Stimulated activated naive CD8-positive, alpha-beta T cell treated with anti-CD3 and anti-CD28 coated beads, Interleukin-15, Interleukin-2, amounts not matched to agents 100 ng/mL and 50 ng/mL, for 24 hours (primary cell): ENCODE measurements around the gene NOTO.

ENCODE experiments used
- H3K27ac Mint-ChIP-seq: one replicate; pipeline ENCODE4 v1.8.0; 2021; ENCODE audit warnings: mild to moderate bottlenecking, mixed read lengths
- H3K27me3 Mint-ChIP-seq: one replicate; pipeline ENCODE4 v1.8.0; 2021; ENCODE audit warnings: mixed read lengths
- H3K36me3 Mint-ChIP-seq: one replicate; pipeline ENCODE4 v1.8.0; 2021; ENCODE audit warnings: low read depth, mixed read lengths
- H3K4me1 Mint-ChIP-seq: one replicate; pipeline ENCODE4 v1.8.0; 2021; ENCODE audit warnings: low read depth, mixed read lengths
- H3K4me3 Mint-ChIP-seq: one replicate; pipeline ENCODE4 v1.8.0; 2021; ENCODE audit warnings: mild to moderate bottlenecking, mixed read lengths
- H3K9me3 Mint-ChIP-seq: one replicate; pipeline ENCODE4 v1.8.0; 2021; ENCODE audit warnings: mixed read lengths

Gene NOTO

DNA sequence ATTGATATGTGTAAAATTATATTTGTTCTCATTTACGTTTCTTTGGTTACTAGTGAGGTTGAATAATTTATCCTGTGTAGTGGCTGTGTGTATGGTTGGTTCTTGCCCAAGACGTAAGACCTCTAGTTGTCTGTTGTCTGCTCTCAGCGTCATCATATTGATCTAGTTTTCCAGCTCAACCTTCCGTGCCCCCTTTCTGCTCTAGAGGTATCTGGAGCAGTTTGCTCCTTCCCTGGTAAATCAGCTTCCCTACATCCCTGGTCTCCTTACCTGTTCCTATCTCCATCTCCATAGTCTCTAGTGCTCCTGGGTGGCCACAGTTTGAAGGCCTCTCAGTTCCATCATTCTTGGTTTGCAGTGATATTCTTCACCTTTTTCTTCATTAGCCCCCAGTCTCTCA, 12.9 kb downstream of the NOTO start:
- Mint-ChIP-seq H3K36me3 (no peaks in the 10 kb centered on the region), H3K4me1 (peaks cover 37% of the 10 kb centered on the region), H3K27ac (peak overlapping the region; percentile 90)

DNA sequence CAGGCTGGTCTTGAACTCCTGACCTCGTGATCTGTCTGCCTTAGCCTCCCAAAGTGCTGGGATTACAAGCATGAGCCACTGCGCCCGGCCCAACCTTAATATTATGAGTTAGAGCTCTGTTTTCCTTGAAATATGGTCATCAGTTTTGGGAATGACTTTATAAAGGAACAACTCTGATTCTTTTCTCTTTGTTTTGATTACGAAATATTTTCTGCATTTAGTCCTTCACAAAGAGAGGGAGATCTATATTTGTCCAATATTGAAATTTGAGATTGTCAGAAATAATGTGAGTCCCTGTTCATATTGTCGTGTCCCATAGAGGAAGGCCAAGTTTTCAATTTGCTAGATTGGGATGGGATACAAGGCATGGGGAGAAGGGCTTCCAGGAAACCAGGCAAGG, 14.8 kb downstream of the NOTO start:
- no peaks in the 10 kb centered on the region for H3K9me3 Mint-ChIP-seq
- peaks cover 36% of the 10 kb centered on the region for H3K4me1 Mint-ChIP-seq
- no peaks in the 10 kb centered on the region for H3K27me3 Mint-ChIP-seq
- no peak overlapping the region for H3K4me3 Mint-ChIP-seq
- no peak overlapping the region for H3K27ac Mint-ChIP-seq
- peaks cover 7% of the 10 kb centered on the region for H3K36me3 Mint-ChIP-seq

More for the DNA sequence above, 12.9 kb downstream of the NOTO start:
- Mint-ChIP-seq H3K4me3 (peak overlapping the region; percentile 94), H3K9me3 (no peaks in the 10 kb centered on the region), H3K27me3 (no peaks in the 10 kb centered on the region)

DNA sequence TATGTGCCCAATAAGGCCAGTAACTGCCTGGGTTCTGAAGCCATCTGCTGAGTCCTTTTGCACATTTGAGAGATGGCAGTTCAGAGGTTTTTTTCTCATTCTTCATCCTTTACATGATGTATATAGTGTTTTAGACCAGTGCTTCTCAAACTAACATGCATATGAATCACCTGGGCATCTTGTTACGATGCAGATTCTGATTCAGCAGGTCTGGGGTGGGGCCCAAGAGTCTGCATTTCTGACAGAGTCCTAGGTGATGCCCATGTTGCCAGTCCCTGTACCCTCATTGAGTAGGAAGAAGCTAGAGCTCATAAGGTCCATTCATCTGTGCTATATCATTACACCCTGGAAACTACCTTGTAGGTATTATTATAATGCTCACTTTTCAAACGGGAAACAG, 15.5 kb downstream of the NOTO start:
- Mint-ChIP-seq H3K9me3 (no peaks in the 10 kb centered on the region), H3K4me3 (no peak overlapping the region), H3K36me3 (peaks cover 12% of the 10 kb centered on the region), H3K27ac (no peak overlapping the region), H3K4me1 (peaks cover 32% of the 10 kb centered on the region), H3K27me3 (no peaks in the 10 kb centered on the region)

DNA sequence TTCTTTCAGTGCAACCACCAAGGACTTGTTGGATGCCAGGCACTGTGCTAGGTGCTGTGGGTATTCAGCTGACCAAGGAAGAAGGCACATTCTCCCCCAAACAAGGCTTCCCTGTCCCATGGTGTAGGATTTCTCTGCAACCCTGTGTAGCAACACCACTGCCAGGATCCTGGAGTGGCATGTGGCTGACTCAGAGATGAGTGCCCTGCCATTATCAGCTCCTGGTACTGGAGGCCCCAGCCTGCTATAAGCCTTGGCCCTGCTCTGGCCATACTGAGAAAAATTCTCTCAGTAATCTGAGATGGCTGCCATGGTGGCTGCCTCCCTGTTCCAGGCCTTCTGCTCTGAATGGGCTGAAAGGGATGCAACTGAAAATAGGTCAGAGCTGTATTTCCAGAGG, 15.9 kb downstream of the NOTO start:
- Mint-ChIP-seq H3K9me3 (no peaks in the 10 kb centered on the region), H3K27ac (no peak overlapping the region), H3K27me3 (no peaks in the 10 kb centered on the region), H3K4me3 (no peak overlapping the region), H3K36me3 (peaks cover 14% of the 10 kb centered on the region), H3K4me1 (peaks cover 27% of the 10 kb centered on the region)

DNA sequence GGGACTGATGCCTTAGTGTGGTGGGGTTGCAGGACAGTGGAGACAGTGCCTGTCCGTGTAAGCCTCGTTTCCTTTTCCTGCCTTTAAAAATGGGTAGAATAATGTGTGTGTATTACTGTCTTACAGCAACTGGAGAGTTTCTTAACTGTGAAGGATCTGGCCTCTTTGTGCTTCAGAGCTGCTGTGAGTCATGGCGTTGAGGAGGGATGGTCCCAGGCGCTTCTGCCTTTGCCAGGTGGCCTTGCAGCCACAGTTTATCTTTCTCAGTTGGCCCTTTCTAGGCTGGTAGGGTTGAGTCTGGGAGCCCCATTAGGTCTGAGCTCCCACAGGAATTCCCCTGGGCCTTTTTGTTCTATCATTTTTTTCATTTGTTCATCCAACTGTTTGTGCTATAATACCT, 21.4 kb downstream of the NOTO start:
- Mint-ChIP-seq H3K4me1 (no peaks in the 10 kb centered on the region), H3K27ac (no peak overlapping the region), H3K9me3 (no peaks in the 10 kb centered on the region), H3K36me3 (peaks cover 14% of the 10 kb centered on the region), H3K27me3 (no peaks in the 10 kb centered on the region), H3K4me3 (no peak overlapping the region)

DNA sequence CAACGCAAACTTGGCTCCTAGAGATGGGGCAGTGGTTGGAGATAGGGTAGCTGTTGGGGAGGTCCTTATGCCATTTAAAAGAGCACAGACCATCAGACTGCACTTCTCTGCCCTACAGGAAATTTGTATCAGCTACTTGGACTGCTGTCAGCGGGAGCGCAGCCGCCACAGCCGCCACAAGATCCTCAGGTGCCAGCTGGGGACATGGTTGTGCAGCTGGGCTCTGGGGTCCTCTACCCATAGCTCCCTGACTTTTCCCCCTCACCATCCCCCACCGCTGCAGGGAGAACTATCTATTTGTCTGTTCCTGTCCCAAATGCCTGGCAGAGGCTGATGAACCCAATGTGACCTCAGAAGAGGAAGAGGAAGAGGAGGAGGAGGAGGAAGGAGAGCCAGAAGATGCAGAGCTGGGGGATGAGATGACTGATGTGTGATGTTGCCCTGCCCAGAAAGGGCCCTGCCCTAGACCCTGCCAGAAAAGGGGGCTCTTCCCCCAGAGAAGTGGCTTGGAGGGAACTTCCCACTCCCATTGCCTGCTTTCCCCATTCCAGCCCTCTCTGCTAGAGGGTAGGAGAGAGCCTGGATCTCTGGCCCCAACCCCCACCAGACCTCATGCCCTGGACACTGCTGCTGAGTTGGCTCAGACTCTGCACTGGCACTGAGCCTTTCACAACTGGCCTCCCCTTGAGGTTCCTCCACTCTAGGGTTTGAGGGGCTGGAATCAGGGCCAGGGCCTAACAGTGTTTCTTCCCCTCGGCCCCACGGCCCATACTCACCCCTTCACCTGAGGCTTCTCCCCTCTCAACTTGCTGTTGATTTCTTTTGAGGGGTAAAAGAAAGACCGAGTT, 23.4 kb downstream of the NOTO start:
- Mint-ChIP-seq H3K27ac (no peak overlapping the region), H3K4me3 (no peak overlapping the region), H3K27me3 (no peaks in the 10 kb centered on the region), H3K4me1 (no peaks in the 10 kb centered on the region), H3K36me3 (peaks cover 18% of the 10 kb centered on the region), H3K9me3 (no peaks in the 10 kb centered on the region)

DNA sequence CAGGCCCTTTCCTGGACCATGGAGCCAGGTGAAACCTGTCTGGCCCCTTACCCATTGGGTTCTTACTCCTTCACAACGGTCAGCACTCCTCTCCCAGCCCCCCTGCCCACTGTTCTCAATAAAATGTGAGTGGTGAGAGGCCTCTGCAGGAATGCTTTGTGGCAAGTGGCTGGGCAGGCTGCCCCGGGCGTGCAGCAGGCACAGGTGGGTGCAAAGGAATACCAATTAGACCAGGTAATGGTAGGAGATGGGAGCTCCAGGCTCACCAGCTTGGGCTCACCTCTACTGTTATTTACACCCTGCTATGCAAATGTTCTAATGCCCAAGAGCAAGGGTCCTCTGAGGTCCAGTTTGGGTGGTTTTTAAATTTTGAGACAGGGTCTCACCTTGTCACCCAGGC, 24.7 kb downstream of the NOTO start:
- Mint-ChIP-seq H3K4me3 (no peak overlapping the region), H3K27me3 (no peaks in the 10 kb centered on the region), H3K4me1 (no peaks in the 10 kb centered on the region), H3K9me3 (no peaks in the 10 kb centered on the region), H3K27ac (no peak overlapping the region), H3K36me3 (peaks cover 12% of the 10 kb centered on the region)

DNA sequence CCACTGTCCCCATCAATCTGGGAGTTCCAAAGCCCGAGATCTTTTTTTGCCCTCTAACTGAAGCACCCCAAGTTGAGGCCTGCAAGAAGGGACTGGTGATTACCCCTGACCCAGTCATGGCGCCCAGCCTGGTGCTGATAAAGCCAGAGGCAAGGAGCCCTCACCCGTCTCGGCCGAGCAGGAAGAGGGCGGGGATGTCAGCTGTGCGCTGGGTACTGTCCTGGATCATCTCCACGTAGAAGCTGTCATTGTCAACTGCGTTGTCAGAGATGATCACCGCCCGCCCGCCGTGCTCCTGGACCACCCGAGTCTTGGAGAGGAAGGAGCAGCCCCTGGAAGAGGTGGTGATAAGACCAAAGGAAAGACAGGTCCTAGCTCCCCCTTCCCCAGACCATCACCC, 26.3 kb downstream of the NOTO start:
- no peak overlapping the region for H3K27ac Mint-ChIP-seq

DNA sequence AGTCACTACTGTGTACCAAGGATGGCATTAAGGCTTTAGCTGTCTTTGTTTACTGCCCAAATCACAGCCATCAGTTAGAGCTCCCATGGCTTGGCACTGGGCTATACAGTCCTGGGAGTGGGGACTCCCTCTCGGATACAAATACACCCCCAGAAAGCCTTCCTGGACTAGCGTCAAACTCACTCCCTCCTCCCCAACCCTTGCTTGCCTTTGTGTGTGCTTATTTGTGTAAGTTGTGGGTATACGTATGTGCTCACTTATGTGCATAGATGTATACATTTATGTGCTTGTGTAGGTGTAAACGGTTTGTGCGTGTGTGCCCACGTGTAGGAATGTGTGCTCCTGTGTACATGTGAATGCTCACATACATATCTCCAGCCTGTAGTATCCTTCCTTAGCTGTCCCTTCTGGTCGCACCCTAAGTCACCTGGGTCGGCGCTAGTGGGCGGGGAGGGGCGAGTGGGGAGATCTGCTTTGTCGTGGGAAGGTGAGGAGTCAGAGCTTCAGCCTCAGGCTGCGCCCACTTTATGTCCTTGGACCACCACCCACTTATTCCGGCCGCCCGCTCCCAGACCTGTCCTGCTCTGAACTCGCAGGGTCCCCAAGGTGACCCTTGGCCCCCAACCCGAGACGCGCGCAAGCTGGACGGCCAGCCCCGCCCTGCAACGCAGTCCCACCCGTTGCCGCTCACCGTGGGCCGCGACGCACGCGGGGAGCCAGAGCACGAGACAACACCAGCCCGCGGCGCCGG, 30.2 kb downstream of the NOTO start:
- peaks cover 29% of the 10 kb centered on the region for H3K4me1 Mint-ChIP-seq

More for the DNA sequence above, 26.3 kb downstream of the NOTO start:
- no peaks in the 10 kb centered on the region for H3K9me3 Mint-ChIP-seq
- peaks cover 5% of the 10 kb centered on the region for H3K36me3 Mint-ChIP-seq
- H3K4me3 Mint-ChIP-seq = no peak overlapping the region
- peaks cover 6% of the 10 kb centered on the region for H3K4me1 Mint-ChIP-seq
- H3K27me3 Mint-ChIP-seq = no peaks in the 10 kb centered on the region

DNA sequence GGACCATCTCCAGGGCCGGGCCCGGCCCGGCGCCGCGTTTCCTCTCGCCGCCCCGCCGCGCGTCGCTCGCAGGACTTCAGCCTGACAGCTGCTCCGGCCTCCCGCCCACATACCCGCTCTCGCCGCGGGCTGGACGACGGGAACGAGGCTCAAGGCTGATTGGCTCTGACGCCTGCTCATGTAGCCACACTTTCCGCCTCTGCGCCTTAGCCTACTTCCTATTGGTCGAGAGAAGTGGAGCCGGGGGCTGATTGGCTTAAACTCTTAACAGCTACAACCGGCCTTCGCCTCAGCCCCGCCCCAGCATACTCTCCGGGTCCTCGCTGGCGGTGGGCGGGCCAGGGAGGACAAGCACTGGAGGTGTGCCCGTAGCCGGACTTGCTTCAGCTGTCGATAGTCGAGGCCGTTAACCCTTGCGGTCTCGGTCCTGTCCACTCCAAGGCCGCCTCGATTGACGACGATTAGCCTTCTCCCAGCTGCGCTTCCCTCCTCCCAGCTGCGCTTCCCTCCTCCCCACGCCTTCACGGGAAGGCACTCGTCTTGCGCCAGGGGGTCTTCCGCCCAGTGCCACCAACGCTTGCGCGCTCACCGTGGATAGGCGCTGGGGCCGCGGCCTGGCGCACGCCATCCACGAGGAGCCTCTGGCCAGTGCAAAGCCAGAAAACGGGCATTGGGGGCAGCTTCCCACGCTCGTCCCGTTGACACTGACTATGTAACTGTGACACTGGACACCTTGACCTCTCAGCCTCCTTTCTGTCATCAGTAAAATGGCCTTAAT, 31.0 kb downstream of the NOTO start, which contains the start of gene PRADC1:
TSS of gene PRADC1 (minus strand) at position 86 of the 778 bp plus-strand sequence. CDS start at position 7, 79 bp downstream.
- no peaks in the 10 kb centered on the region for H3K9me3 Mint-ChIP-seq
- H3K4me1 Mint-ChIP-seq = peaks cover 33% of the 10 kb centered on the region
- peaks cover 36% of the 10 kb centered on the region for H3K36me3 Mint-ChIP-seq
- H3K27ac Mint-ChIP-seq = peak within 1 kb of the TSS; percentile 96
- no peaks in the 10 kb centered on the region for H3K27me3 Mint-ChIP-seq
- H3K4me3 Mint-ChIP-seq = peak within 1 kb of the TSS; percentile 93

More for the DNA sequence above, 30.2 kb downstream of the NOTO start:
- H3K27ac Mint-ChIP-seq = peak overlapping the region; percentile 96
- no peaks in the 10 kb centered on the region for H3K27me3 Mint-ChIP-seq
- peak overlapping the region; percentile 93 for H3K4me3 Mint-ChIP-seq
- H3K9me3 Mint-ChIP-seq = no peaks in the 10 kb centered on the region
- peaks cover 33% of the 10 kb centered on the region for H3K36me3 Mint-ChIP-seq

DNA sequence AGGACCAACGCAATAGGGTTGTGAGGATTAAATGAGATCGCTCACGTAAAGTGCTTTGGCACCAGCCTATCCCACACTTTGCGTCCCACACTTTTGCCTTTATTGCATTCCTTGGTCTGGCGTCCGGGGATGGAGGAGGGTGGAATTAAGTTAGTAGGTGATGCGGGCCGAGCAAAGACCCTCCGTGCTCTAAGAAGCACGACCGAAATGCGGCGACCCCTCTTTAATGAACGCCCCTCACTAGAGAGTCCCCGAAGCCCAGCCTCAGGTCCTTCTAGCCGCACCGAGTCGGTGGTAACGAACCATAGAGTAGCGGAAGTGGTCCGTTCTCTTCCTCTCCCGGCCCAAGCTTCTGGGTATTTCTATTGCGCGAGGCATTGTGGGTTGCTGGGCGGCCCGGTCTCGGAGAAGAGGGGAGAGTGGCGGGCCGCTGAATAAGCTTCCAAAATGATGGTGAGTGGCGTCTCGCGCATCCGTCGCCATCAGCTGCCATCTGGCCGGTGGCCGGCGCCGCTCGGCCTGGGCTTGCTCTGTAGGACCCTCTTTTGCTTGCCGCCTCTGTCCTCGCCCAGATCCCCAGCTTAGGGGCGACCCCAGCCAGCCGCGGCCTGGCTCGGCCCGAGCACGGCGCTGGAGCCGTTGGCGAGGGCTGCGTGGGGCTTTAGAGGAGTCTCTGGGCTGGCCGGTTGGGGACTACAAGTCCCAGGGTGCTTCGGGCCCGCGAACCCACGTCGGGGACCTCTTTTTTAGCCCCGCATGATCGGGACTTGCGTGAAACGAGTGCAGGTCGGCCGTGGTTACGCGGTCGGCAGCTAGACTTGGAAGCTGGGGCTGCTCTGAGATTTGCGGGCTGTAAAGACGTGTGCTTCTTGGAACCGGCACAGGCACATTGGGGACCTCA, 31.8 kb downstream of the NOTO start, which contains the start of gene CCT7:
TSS of gene CCT7 (plus strand) at position 377 of the 901 bp plus-strand sequence. CDS start at position 448, 71 bp downstream.
- H3K27ac Mint-ChIP-seq = peak within 1 kb of the TSS; percentile 96
- peak within 1 kb of the TSS; percentile 93 for H3K4me3 Mint-ChIP-seq
- H3K9me3 Mint-ChIP-seq = no peaks in the 10 kb centered on the region
- H3K4me1 Mint-ChIP-seq = peaks cover 42% of the 10 kb centered on the region
- H3K36me3 Mint-ChIP-seq = peaks cover 40% of the 10 kb centered on the region
- H3K27me3 Mint-ChIP-seq = no peaks in the 10 kb centered on the region

DNA sequence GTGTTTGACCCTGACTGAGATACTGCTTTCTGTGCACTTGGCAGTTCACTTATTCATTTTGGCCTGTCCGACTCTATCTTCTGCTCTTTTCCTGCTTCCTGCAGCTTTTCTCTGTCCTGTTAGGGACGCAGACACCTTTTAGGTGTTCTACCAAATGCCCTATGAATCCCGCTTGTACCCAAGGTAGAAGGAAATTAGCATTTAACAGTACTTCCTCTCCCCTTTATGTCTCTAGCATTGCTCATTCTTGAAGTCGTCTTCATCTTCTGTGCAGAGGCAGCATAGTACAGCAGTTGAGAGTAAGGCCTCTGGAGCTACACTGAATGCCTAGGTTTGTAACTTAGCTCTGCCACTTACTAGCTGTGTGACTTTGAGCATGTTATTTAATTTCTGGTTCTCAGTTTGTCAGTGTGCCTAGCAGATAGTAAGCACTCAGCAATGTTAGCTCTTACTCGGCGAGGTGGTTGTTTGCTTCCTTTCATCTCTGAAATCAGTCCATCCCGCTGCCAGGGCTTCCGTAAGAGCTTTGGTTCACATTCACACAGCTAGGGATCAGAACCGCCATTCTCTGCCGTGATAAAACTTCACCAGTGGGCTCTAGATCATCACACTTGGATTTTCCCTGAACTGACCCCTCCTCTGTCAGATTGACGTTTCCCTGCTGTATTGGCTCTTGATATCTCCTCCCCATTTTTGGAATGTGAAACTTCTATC, 33.1 kb downstream of the NOTO start:
- Mint-ChIP-seq H3K4me3 (peak overlapping the region; percentile 93), H3K9me3 (no peaks in the 10 kb centered on the region), H3K27ac (peak overlapping the region; percentile 96), H3K4me1 (peaks cover 47% of the 10 kb centered on the region), H3K36me3 (peaks cover 50% of the 10 kb centered on the region), H3K27me3 (no peaks in the 10 kb centered on the region)

DNA sequence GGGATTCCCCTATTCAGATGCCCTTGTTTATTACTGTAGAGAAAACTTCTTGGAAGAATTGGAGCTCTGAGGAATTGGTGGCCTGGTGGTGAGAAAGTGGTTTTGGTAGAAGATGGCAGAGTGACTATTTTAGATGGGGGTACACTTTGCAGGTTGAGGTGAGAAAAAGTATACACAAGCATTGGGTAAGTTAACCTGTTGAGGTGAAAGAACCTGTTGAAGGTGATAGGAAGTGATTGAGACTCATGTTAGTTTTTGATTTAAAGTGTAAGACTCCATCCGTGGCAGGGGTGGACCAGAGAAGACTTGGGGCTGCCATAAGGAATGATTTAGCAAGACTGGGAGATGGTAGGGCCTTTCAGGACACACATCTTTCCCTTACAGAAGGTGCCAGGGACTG, 34.8 kb downstream of the NOTO start:
- H3K4me1 Mint-ChIP-seq = peaks cover 47% of the 10 kb centered on the region
- H3K27ac Mint-ChIP-seq = peak overlapping the region; percentile 71
- H3K27me3 Mint-ChIP-seq = no peaks in the 10 kb centered on the region
- H3K9me3 Mint-ChIP-seq = no peaks in the 10 kb centered on the region
- H3K4me3 Mint-ChIP-seq = peak overlapping the region; percentile 93
- H3K36me3 Mint-ChIP-seq = peaks cover 56% of the 10 kb centered on the region
